GM12873 (cell line): ENCODE results near the gene CCSER2.

Experiments used
- TF ChIP-seq, protein P1 (sequence below): IDR thresholded peaks from 2 replicates; pipeline ENCODE4 v1.5.1; 2012; ENCODE audit warnings: low read depth, mild to moderate bottlenecking, moderate library complexity, low read length, control low read depth; ENCODE audit not compliant: insufficient read depth; ENCODE audit errors: missing control alignments

The CCSER2 gene

GRCh38 chr10:84292502-84292901, 35.9 kb upstream of the CCSER2 start:
- TF ChIP-seq, protein P1, sequence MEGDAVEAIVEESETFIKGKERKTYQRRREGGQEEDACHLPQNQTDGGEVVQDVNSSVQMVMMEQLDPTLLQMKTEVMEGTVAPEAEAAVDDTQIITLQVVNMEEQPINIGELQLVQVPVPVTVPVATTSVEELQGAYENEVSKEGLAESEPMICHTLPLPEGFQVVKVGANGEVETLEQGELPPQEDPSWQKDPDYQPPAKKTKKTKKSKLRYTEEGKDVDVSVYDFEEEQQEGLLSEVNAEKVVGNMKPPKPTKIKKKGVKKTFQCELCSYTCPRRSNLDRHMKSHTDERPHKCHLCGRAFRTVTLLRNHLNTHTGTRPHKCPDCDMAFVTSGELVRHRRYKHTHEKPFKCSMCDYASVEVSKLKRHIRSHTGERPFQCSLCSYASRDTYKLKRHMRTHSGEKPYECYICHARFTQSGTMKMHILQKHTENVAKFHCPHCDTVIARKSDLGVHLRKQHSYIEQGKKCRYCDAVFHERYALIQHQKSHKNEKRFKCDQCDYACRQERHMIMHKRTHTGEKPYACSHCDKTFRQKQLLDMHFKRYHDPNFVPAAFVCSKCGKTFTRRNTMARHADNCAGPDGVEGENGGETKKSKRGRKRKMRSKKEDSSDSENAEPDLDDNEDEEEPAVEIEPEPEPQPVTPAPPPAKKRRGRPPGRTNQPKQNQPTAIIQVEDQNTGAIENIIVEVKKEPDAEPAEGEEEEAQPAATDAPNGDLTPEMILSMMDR = no peak

GRCh38 chr10:84293171-84293570, 35.2 kb upstream of the CCSER2 start:
- TF ChIP-seq, protein P1 = no peak

DNA sequence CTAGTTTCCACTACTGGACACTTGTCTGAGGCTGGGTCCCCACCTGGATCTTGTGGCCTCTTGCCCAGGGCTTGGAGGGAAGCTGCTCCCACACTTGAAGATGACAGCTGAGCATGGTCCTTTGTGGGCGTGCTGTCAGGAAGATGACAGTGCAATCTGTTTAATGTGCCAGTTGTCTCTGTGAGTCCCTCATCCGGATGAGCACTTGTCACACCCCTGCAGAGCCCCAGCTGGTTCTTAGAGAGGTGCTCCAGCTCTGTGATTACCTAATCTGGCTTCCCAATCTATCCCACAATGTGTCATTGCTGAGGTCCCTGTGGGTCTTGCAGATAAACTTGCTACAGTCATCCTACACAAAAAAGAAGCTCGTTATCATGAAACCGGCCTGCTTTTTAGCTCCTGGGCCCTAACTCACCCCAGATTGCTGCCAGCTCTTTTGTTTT, 34.8 kb upstream of the CCSER2 start:
- TF ChIP-seq, protein P1 = no peak

DNA sequence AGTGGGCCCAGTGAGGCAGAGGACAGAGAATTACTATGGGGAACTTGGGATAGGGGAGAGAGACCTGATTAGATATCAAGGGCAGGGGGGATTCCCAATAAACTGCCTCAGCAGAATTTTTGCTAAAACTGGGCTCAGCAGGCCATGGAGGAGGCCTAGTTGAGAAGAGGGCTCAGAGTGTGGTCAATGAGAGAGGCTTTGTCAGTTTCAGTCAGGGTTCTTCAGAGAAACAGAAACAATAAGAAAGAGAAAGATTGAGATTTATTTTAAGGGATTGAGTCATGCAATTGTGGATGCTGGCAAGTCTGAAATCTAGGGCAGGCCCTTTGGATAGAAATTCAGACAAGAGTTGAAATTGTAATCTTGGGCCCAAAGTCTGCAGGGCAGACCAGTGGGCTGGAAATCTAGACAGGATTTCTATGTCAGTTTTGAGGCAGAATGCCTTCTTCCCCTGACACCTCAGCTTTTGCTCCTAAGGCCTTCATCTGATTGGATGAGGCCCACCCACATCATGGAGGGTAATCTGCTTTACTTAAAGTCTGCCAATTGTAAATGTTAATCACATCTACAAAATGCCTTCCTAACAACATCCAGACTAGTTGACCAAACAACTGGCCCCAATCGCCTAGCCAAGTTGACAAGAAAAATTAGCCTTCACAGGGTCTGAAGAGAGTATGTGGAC, 33.5 kb upstream of the CCSER2 start:
- TF ChIP-seq, protein P1 = no peak

- TF ChIP-seq, protein P1 = no peak
These were observed 32.1 kb upstream of the CCSER2 start for GRCh38 chr10:84296091-84296981.

- TF ChIP-seq, protein P1 = no peak
These were observed 30.3 kb upstream of the CCSER2 start for GRCh38 chr10:84298057-84298456.

GRCh38 chr10:84302223-84302622, 26.2 kb upstream of the CCSER2 start:
- TF ChIP-seq, protein P1 = no peak
